GM18907 (cell line): ENCODE measurements around the gene TGFBR3L.
A peak's percentile ranks its signal among the peaks of the same experiment; 100 is the strongest.
"Not testable (repeated sequence)": the region's sequence is repeated elsewhere in the genome, so short reads cannot be mapped to it uniquely, and the experiment has no call there.

Experiments
- ATAC-seq: cut with Tn5 transposase; IDR thresholded peaks from one replicate; pipeline ENCODE4 v1.9.1; 2021; ENCODE audit warnings: mild to moderate bottlenecking, moderate library complexity; ENCODE audit not compliant: unreplicated experiment

TGFBR3L gene

GRCh38 chr19:7926727-7927604, 12.3 kb downstream of the TGFBR3L start:
- no peak for ATAC-seq

- ATAC-seq: no peak
Observed at GRCh38 chr19:7927605-7928333, 13.1 kb downstream of the TGFBR3L start.

GRCh38 chr19:7928334-7928706, 13.7 kb downstream of the TGFBR3L start:
- ATAC-seq: no peak

- no peak for ATAC-seq
Observed at GRCh38 chr19:7928741-7929701, 14.4 kb downstream of the TGFBR3L start.

- ATAC-seq: not testable (repeated sequence)
Observed at GRCh38 chr19:7930030-7930429, 15.4 kb downstream of the TGFBR3L start.

- ATAC-seq: no peak
Observed at GRCh38 chr19:7930765-7931164, 16.1 kb downstream of the TGFBR3L start.

- no peak for ATAC-seq
Observed at GRCh38 chr19:7931221-7932061, 16.8 kb downstream of the TGFBR3L start.

GRCh38 chr19:7932276-7932929, 17.8 kb downstream of the TGFBR3L start:
- ATAC-seq: no peak

GRCh38 chr19:7932930-7933300, 18.3 kb downstream of the TGFBR3L start:
- no peak for ATAC-seq

- ATAC-seq: no peak
Observed at GRCh38 chr19:7933411-7933810, 18.8 kb downstream of the TGFBR3L start.

GRCh38 chr19:7933828-7934725, 19.4 kb downstream of the TGFBR3L start:
- ATAC-seq: no peak

- ATAC-seq: no peak
Observed at GRCh38 chr19:7934766-7935165, 20.1 kb downstream of the TGFBR3L start.

- no peak for ATAC-seq
Observed at GRCh38 chr19:7940841-7941240, 26.2 kb downstream of the TGFBR3L start.

- no peak for ATAC-seq
Observed at GRCh38 chr19:7941895-7942596, 27.4 kb downstream of the TGFBR3L start.

GRCh38 chr19:7942981-7943443, 28.4 kb downstream of the TGFBR3L start:
- ATAC-seq: no peak

- ATAC-seq: peak; percentile 94
Observed at GRCh38 chr19:7943444-7944176, 29.0 kb downstream of the TGFBR3L start, which contains the start of gene TIMM44. Gene TIMM44 (minus strand): TSS chr19:7943666. CDS start chr19:7943651, 15 bp downstream.

GRCh38 chr19:7944177-7944761, 29.6 kb downstream of the TGFBR3L start:
- ATAC-seq: peak; percentile 31
